ENCODE data around the gene SFTPA1. TPM values are rescaled to one million over a fixed set of nuclear protein-coding genes. Genes with fewer than 3 reads are reported as not detected.
A peak's percentile ranks its signal among the peaks of the same experiment; 100 is the strongest.
"Not testable (repeated sequence)": the region's sequence is repeated elsewhere in the genome, so short reads cannot be mapped to it uniquely, and the experiment has no call there.

SFTPA1 gene
- total and polyA plus RNA-seq, 4 donors: 3,653 to 8,195 (median 5,428) TPM

DNA sequence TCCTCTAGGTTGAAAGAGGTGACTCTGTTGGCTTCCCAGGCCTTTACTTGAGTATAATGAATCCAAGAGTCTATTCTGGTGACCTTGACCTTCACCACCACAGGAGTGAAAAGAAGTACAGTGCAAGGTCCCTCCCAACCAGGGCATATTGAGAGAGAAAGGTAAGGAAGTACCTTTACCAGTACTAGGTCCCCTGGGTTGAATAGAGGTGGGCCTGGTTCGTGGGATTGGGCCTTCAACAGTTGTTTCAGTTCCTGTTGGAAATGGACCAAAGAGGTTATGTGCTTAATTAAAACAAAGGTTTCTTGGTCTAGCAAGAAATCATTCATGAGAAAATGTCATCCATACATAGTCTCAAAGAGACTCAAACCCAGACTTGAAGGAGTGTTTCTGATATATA, 6.4 kb upstream of the SFTPA1 start:
- no peak for DNase-seq
- 58 to 60% methylated on average over 1 of the region's 1 CpG for WGBS, 2 donors

DNA sequence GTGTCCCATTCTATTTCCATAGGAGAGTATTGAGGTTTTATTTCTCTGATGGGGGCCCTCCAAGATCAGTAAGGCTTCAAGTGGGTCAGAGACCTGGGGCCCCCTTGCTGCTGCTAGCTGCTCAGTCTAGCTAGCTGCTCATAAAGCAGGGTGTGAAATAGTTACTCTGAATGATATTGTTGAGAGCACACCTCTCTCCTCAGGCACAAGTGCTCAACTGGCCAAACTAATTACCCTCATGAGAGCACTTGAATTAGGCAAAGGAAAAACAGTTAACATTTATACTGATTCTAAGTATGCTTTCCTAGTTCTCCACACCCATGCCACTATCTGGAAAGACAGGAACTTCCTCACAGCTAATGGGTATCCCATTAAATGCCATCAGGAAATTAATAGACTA, 5.4 kb upstream of the SFTPA1 start:
- TF ChIP-seq, protein P1, sequence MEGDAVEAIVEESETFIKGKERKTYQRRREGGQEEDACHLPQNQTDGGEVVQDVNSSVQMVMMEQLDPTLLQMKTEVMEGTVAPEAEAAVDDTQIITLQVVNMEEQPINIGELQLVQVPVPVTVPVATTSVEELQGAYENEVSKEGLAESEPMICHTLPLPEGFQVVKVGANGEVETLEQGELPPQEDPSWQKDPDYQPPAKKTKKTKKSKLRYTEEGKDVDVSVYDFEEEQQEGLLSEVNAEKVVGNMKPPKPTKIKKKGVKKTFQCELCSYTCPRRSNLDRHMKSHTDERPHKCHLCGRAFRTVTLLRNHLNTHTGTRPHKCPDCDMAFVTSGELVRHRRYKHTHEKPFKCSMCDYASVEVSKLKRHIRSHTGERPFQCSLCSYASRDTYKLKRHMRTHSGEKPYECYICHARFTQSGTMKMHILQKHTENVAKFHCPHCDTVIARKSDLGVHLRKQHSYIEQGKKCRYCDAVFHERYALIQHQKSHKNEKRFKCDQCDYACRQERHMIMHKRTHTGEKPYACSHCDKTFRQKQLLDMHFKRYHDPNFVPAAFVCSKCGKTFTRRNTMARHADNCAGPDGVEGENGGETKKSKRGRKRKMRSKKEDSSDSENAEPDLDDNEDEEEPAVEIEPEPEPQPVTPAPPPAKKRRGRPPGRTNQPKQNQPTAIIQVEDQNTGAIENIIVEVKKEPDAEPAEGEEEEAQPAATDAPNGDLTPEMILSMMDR (IDR thresholded peaks at IDR 0.05; ENCODE audit: control extremely low read depth, extremely low read depth): no peak

More for the DNA sequence above, 6.4 kb upstream of the SFTPA1 start:
- TF ChIP-seq, protein P1 (IDR thresholded peaks at IDR 0.05; ENCODE audit: control extremely low read depth, extremely low read depth): no peak
- no peak for ATAC-seq (ENCODE audit: insufficient read depth, low FRiP score)
- Histone ChIP-seq H3K4me3 (no peak overlapping the region), H3K27ac (ENCODE audit: low read depth in 1 of 2, low read length in 1 of 2) (no peak overlapping the region), H3K9me3 (ENCODE audit: control insufficient read depth in 4 of 4, insufficient read depth in 3 of 4, low read length in 3 of 4) (peaks cover 0 to 3% (median 1%) of the 10 kb centered on the region in 4 donors), H3K4me1 (ENCODE audit: control insufficient read depth in 5 of 5, insufficient read depth in 5 of 5, low read length in 5 of 5) (peaks cover 0 to 2% (median 0%) of the 10 kb centered on the region in 5 donors), H3K36me3 (ENCODE audit: control insufficient read depth in 4 of 4, insufficient read depth in 4 of 4, low read length in 4 of 4) (no peaks in the 10 kb centered on the region), H3K9ac (ENCODE audit: insufficient read depth in 1 of 2, low read length in 2 of 2) (no peak overlapping the region), H3K27me3 (ENCODE audit: control insufficient read depth in 3 of 3, insufficient read depth in 3 of 3, low read length in 2 of 3) (no peaks in the 10 kb centered on the region)

DNA sequence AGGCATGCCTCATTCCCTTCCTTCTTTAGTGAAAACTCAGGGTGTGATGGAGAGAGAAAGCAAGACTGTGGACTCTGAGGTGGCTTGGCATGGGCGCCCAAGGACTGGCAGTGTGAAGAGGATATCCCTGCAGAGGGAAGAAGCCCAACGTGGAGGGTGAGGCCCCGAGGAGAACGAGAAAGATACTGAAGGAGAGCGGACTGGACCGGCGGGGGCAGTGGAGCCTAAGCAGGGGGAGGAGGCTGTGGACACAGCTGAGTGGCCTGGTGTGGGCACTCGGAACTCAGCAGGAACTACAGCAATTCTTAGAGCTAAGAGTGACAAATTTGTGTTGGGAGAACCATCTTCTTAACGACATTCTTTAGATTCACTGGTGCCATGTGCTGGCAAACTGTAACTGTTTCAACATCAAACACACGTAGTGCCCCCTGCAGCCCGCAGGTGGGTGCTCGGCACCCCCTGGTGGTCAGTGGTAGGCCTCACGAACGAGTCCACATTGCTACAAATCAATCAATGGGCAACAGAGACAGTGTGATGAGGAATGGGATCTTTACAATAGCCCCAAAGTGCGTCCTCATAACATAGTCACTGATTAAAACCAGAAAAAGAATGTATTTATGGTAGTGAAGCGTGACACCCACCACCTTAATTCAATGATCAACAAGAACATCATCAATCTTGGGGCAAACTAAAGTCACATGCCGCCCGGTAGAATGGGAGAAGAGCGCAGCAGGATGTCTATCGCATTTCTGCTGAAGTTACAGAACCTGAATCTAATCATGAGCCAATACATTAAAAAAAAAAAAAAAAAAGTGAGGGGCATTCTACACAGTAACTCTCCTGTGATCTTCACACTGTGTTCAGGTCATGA, 2.0 kb upstream of the SFTPA1 start:
- no peak for ATAC-seq (ENCODE audit: insufficient read depth, low FRiP score)
- peak in 1 of 3 donors; percentile 30 for DNase-seq

More for the DNA sequence above, 5.4 kb upstream of the SFTPA1 start:
- DNase-seq (no peak), ATAC-seq (ENCODE audit: insufficient read depth, low FRiP score) (peak; percentile 24)
- no peak overlapping the region for H3K4me3 ChIP-seq
- no peaks in the 10 kb centered on the region for H3K27me3 ChIP-seq (ENCODE audit: control insufficient read depth in 3 of 3, insufficient read depth in 3 of 3, low read length in 2 of 3)
- peaks cover 0 to 3% (median 0%) of the 10 kb centered on the region in 4 donors for H3K9me3 ChIP-seq (ENCODE audit: control insufficient read depth in 4 of 4, insufficient read depth in 3 of 4, low read length in 3 of 4)
- no peak overlapping the region for H3K9ac ChIP-seq (ENCODE audit: insufficient read depth in 1 of 2, low read length in 2 of 2)
- H3K27ac ChIP-seq (ENCODE audit: low read depth in 1 of 2, low read length in 1 of 2): no peak overlapping the region
- H3K36me3 ChIP-seq (ENCODE audit: control insufficient read depth in 4 of 4, insufficient read depth in 4 of 4, low read length in 4 of 4): no peaks in the 10 kb centered on the region
- peaks cover 0 to 5% (median 0%) of the 10 kb centered on the region in 5 donors for H3K4me1 ChIP-seq (ENCODE audit: control insufficient read depth in 5 of 5, insufficient read depth in 5 of 5, low read length in 5 of 5)

DNA sequence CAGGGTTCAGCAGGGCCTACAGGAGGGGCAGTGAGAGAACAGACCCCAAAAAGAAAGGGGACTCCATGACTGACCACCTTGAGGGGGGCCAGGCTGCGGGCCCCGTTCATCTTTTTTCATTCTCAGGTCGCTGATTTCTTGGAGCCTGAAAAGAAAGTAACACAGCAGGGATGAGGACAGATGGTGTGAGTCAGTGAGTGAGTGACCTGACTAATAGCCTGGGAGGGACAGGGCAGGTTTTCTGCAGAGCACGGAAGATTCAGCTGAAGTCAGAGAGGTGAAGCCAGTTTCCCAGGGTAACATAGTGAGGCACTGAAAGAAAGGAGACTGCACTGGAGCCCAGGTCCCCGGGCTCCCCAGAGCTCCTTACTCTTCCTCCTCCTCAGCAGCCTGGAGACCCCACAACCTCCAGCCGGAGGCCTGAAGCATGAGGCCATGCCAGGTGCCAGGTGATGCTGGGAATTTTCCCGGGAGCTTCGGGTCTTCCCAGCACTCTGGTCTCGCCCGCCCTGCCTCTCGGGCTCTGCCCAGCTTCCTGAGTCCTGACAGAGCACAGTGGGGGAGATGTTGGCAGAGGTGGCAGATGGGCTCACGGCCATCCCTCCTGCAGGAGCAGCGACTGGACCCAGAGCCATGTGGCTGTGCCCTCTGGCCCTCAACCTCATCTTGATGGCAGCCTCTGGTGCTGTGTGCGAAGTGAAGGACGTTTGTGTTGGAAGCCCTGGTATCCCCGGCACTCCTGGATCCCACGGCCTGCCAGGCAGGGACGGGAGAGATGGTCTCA, 646 bp downstream of the SFTPA1 start:
- H3K27ac ChIP-seq (ENCODE audit: low read depth in 1 of 2, low read length in 1 of 2): peak overlapping the region in 1 of 2 donors; percentile 50
- H3K4me3 ChIP-seq: peak overlapping the region; percentile 34
- not testable (repeated sequence) for H3K27me3 ChIP-seq (ENCODE audit: control insufficient read depth in 3 of 3, insufficient read depth in 3 of 3, low read length in 2 of 3); ATAC-seq (ENCODE audit: insufficient read depth, low FRiP score); H3K4me1 ChIP-seq (ENCODE audit: control insufficient read depth in 5 of 5, insufficient read depth in 5 of 5, low read length in 5 of 5); DNase-seq; H3K9me3 ChIP-seq (ENCODE audit: control insufficient read depth in 4 of 4, insufficient read depth in 3 of 4, low read length in 3 of 4); H3K9ac ChIP-seq (ENCODE audit: insufficient read depth in 1 of 2, low read length in 2 of 2); H3K36me3 ChIP-seq (ENCODE audit: control insufficient read depth in 4 of 4, insufficient read depth in 4 of 4, low read length in 4 of 4)
- 69 to 91% methylated on average over 14 to 18 of the region's 18 CpGs for WGBS, 2 donors

More for the DNA sequence above, 2.0 kb upstream of the SFTPA1 start:
- H3K4me3 ChIP-seq: no peak overlapping the region
- peaks cover 0 to 2% (median 0%) of the 10 kb centered on the region in 4 donors for H3K36me3 ChIP-seq (ENCODE audit: control insufficient read depth in 4 of 4, insufficient read depth in 4 of 4, low read length in 4 of 4)
- WGBS, 2 donors: 58 to 64% methylated on average over 20 of the region's 20 CpGs
- H3K9me3 ChIP-seq (ENCODE audit: control insufficient read depth in 4 of 4, insufficient read depth in 3 of 4, low read length in 3 of 4): no peaks in the 10 kb centered on the region
- H3K9ac ChIP-seq (ENCODE audit: insufficient read depth in 1 of 2, low read length in 2 of 2): no peak overlapping the region
- H3K27me3 ChIP-seq (ENCODE audit: control insufficient read depth in 3 of 3, insufficient read depth in 3 of 3, low read length in 2 of 3): no peaks in the 10 kb centered on the region
- TF ChIP-seq, protein P1 (IDR thresholded peaks at IDR 0.05; ENCODE audit: control extremely low read depth, extremely low read depth): peak; percentile 39
- peaks cover 0 to 9% (median 0%) of the 10 kb centered on the region in 5 donors for H3K4me1 ChIP-seq (ENCODE audit: control insufficient read depth in 5 of 5, insufficient read depth in 5 of 5, low read length in 5 of 5)
- H3K27ac ChIP-seq (ENCODE audit: low read depth in 1 of 2, low read length in 1 of 2): no peak overlapping the region
